Stimulated activated CD8-positive, alpha-beta memory T cell treated with anti-CD3 and anti-CD28 coated beads, Interleukin-12 subunit alpha, Interleukin-12 subunit beta, amount 100 ng/mL, for 1 hour (primary cell): ENCODE measurements around the gene ST8SIA3.

ENCODE experiments used
- DNase-seq: peaks from one replicate; pipeline ENCODE4 v3.0.0-alpha.2; 2020; ENCODE audit warnings: low read depth

Gene ST8SIA3, protein sequence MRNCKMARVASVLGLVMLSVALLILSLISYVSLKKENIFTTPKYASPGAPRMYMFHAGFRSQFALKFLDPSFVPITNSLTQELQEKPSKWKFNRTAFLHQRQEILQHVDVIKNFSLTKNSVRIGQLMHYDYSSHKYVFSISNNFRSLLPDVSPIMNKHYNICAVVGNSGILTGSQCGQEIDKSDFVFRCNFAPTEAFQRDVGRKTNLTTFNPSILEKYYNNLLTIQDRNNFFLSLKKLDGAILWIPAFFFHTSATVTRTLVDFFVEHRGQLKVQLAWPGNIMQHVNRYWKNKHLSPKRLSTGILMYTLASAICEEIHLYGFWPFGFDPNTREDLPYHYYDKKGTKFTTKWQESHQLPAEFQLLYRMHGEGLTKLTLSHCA

DNA sequence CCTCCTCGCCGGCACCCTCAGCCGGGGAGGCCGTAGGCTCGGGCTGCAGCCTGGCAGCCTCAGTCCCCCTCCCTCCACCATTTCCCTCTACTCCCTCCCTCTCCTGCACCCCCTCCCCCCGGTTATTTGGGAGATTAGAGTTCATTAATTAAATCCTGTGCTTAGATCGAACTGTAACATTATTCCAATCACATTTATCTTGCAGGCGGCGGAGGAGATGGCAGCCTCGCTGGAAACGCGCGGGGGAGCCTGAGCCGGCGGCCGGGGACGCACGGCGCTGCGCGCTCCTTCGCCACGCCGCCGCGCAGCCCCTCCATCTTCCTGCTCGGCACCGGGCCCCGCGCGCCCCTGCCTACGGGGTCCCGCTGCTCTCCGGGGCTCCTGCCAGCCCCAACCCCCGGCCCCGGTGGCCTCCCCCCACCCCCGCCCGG lies at the start of gene ST8SIA3:
Gene ST8SIA3, plus strand, starts transcription at position 287 of the 431 bp plus-strand sequence. CDS start 290 bp downstream, outside the sequence.
- DNase-seq: no peak

DNA sequence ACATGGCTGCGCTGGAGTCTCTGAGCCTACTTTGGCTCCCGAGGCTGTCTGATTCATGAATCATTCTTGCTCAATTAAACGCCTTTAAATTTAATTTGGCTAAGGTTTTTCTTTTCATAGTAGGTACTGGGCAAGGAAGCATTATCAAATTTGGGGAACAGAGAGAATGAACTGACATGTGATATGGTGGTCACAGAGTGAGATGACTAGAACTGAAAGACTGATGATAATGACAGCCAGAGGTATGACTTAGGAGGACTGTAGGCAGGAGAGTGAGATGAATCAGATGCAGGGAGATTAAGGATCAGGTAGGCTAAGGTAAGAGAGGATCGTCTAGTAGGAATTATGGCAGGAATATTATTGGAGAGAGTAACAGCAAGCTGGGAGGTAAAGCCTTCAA lies 40.9 kb upstream of the ST8SIA3 start:
- no peak for DNase-seq

DNA sequence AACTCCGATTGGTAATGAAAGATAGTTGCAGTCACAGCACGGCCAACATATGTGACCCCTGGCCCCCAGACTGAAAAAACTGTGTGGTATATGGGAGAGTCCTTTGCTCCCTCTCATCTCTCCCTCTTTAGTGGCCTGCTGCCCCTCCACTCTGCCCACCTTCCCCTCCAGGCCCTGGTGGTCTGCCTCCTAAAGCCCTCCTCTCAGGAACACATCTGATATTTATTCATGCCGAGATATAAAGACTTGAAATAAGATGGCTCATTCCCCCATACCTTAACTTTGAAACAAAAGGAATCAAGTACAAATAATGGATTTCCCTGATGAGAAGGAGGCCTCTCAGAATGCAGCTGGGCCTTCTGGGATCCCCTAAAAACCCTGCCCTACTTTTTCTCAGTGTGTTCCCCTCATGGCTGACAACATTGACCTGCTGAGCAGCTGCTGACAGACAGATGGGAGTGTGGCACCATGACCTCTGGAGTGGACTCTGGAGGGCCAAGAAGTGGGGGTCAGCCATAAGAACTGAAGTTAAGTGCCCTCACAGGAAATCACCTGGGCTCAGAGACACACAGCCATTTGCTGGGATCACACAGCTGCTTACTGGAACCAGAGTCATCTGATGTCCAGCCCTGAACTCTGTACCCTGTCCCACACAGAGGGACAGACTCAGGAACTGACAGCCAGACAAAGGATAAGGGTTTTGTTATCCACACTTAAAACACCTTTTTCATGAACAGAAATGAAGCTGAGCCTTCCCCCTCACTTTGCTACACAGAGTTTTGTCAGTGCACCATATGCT lies 39.8 kb upstream of the ST8SIA3 start:
- DNase-seq: no peak

DNA sequence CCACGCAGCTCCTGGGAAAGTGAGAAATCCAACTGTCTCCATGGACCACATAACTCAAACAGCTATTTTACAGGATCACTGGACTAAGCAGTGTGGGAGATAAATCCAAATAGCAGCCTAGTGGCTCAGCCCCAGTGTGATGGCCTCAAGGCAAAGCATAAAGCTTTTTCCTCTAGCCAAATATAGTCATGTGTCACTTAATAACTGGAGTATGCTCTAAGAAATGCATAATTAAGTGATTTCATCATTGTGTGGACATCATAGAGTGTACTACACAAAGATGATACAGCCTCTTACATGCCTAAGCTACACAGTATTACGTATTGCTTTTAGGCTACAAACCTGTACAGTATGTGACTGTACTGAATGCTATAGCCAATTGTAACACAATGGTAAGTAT lies 31.8 kb upstream of the ST8SIA3 start:
- no peak for DNase-seq

DNA sequence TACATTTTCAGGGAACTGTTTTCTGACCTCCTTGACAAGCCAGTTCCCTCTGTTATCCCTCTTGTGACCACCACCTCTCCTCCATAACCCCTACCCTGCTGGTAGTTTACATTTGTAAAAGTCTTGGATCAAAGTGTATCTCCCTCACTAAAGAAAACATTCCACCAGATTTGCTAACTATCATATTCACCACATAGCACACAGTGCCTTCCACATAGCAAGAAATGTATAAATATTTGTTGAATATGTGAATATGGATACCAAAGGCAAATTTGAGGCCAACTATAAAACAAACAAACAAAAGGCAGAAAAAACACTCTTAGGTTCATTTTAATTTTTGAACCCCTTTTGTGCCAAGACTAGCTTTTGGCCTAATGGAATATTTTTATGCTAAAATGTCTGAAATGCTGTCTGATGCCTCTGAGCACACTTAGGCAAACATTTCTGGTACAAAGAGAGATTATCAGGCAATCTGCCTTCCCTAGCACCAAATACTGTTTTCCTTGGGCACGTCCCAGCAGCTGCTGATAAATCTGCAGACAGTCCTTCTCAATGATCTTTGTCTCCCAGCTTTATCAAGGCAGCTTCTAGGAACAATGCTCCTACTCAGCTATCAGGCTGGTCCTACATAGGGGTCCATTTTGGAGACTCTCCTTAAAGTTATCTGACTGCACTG lies 26.7 kb upstream of the ST8SIA3 start:
- DNase-seq: no peak

DNA sequence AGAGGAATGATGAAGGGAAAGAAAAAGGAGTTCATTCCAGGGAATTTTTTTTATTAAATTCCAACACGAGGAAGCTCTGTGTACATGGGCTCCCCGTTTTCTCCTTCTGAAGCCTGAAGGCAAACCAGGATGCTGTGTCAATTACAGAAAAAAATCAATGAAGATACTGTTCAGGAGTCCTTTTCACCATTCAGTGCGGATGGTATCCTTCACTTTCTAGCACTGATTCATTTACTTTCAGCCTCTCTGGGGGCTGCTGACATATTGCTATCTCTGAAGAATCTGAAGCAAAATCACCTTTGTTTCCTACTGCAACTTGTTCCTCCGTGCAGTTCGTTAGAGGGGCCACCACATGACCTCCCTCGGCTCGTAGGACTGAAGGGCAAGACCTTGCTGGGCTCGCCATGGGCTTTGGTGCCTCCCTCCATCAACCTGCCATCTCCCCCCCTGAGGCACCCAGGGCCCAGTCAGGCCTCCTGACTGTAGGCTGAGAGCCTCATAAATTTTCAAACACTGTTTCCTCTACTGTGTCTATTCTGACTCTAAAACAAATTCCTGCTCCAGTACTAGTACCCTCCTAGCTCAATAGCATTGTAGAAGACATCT lies 25.5 kb upstream of the ST8SIA3 start:
- no peak for DNase-seq

DNA sequence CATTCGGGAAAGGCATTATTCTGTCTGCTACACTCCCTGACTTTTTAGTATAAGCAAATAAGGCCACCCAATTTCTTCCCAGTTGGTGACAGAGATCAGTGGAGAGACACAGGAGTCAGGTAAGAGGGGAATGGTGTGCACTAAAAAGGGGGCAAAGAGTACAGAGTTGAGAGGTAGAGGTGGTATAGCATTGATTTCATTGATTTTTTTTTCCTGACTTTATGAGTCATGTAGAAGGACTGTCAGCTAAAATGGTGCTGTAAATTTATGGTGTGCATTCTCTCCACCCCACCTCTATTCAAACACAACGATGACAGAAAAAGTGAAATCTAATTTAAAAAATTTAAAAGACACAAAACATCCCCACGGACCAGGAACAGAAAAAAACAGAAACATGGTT lies 23.7 kb upstream of the ST8SIA3 start:
- no peak for DNase-seq

DNA sequence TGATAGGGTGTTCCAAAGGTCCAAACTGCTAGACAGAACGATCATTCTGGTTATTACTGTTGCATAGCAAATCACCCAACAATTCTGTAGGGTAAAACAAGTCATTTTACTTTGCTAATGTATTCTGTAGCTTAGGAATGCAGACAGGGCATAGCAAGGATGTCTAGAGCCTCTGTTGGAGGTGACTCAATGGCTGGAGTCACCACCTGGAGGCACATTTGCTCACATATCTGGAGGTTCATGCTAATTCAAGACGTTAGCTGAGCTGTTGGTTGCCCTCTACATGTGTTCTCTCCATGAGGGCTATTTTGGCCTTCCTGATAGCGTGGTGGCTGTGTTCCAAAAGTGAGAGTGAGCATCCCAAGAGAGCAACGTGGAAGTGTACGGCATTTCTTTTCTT lies 22.5 kb upstream of the ST8SIA3 start:
- no peak for DNase-seq

DNA sequence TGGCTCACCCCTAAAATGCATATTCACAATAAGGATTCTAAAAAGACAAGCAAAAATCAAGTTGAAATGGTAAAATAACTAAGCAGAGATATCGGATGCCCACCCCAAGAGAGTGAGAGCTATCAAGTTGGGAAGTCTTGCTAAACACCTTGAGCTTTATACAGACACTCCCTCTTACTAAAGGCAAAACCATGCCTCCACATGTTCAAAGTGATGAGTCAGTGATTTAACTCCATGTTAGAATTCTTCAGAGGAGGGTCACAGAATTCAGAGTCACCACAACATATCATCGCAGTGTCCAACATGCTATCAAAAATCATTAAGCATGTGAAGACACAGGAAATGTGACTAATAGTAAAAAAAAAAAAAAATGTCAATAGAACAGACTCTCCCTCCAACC lies 20.6 kb upstream of the ST8SIA3 start:
- DNase-seq: no peak

DNA sequence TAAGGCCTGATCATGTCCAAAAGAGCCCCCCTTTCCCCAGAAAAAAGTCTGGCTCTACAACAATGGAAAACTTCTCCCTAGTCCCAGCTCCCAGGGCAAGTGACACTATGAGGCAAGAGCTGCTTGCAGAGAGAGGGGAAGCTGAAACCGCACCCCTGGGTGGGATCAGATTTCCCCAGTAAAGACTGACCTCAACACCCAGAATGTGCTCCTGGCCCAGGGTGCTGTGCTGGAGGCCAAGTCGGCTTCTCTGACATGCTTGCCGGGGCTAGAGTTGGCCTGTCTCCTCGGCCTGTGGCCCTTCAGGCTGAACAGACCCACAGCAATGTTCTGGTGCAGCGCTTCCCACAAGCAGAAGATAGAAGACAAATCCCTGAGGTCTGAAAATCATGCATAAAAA lies 18.4 kb upstream of the ST8SIA3 start:
- DNase-seq: no peak

DNA sequence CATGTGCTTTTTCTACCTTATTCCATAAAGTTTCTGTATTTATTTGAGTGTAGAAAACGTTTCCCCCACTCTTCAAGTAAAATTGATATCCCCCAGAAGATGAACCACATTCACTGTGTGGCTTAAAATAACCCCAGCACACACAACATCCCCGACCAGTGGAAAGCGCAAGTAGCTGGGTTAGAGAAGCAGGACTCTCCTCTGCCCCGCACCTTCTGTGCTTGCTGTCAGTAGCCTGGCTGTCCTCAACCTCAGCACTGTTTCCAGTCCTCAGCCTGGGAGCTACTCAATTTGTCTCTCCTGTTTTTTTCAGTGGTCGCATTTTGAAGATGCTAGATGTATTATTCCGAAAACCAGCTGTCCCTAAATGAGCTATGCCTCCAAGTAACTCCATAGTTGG lies 18.0 kb upstream of the ST8SIA3 start:
- no peak for DNase-seq

DNA sequence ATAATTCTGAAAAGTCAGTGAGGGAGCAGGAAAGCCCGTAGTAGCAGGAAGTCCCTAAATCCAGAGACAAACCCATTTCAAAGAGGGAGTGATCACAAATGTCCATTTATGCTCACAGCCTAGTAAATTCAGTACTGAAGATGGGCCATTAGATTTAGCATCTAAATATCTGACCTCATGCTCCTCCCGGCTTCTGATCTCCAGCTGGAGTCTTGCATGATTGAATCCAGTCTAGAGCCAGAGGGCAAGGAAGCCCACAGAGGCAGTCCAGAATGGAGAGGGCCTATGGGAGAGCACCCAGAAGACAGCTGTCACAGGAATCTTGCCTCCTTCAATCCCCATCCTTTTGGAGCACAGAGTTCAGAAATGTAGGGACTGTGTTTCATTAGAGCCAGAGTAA lies 16.0 kb upstream of the ST8SIA3 start:
- no peak for DNase-seq

DNA sequence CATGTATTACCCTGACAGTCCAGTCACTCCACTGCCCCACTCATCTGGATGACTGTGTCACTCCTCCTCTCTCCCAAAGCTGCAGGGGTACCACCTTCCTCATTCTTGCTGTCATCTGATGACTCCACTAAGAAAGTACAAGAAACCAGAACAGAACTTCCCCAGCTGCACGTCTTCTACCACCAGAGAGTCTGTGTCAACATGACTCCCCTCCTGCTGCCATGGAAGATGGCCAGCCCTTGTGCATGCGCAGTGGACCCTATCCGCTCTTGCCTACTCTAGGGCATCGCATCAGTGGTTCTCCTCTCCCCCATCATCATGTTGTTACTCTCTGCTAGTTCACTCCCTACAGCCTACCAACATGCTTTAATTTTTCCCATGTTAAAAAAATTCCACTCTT lies 14.5 kb upstream of the ST8SIA3 start:
- no peak for DNase-seq

DNA sequence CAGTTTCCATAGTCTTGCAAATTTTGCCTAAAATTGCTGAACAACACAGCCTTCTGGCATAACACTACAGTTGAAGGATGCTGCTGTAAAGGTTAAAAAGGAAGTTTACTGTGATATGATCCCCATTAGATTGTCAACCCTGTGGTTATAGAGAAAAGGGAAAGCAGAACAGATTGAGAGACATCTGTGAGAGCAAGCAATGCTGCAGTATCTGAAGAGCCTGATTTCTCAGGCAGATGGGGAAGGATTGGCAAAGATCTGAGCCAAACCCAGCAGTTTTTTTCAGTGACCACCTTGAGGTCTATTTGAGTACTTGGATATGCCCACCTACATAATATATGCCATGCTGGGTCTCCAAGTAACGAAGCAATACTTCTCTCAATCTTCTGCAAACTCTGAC lies 8.5 kb upstream of the ST8SIA3 start:
- DNase-seq: no peak

DNA sequence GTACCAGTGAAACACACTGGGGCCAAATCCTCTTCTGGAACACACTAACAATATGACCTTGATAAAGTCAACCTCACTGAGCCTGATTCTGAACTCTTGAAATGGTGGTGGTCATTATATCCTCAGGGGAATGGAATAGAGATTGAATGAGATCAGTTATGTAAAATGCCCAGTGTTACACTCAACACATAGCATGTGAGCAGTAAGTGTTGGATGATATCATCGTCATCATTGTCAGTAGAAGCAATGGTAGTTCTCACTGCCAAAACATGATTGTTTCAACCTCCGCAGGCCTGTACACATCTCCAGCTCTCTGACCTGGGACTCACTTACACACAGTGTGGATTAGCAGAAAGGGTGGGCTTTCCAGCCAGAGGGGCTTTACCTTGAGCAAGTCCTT lies 5.5 kb upstream of the ST8SIA3 start:
- no peak for DNase-seq

DNA sequence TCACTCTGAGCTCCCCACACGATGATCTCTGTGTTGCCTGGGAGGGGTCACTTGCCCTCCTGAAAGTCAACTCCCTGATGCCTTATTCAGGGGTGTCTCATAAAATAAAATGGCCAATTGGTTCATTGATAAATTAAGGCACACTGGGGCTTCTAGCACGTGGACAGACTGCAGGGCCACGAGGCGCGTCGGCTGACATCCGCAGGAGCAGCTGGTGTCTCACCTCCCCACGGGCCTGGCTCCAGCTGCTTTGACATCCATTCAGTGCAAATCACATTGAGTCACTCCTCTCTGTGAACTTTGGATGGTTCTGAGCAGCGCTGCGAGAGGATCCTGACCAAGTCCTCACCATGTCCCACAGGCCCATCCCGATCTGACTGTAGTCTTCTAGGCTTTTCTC lies 4.6 kb upstream of the ST8SIA3 start:
- DNase-seq: no peak

DNA sequence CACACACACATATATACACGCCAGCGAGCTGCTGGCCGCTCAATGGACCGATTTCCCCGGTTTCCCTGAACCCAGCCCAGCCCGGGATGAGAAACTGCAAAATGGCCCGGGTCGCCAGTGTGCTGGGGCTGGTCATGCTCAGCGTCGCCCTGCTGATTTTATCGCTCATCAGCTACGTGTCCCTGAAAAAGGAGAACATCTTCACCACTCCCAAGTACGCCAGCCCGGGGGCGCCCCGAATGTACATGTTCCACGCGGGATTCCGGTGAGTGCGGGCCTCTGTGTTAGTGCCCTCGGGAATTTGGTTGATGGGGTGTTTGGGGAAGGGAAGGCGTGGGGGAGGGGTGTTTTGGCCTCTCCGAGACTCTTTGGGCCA lies 392 bp downstream of the ST8SIA3 start:
- DNase-seq: no peak

DNA sequence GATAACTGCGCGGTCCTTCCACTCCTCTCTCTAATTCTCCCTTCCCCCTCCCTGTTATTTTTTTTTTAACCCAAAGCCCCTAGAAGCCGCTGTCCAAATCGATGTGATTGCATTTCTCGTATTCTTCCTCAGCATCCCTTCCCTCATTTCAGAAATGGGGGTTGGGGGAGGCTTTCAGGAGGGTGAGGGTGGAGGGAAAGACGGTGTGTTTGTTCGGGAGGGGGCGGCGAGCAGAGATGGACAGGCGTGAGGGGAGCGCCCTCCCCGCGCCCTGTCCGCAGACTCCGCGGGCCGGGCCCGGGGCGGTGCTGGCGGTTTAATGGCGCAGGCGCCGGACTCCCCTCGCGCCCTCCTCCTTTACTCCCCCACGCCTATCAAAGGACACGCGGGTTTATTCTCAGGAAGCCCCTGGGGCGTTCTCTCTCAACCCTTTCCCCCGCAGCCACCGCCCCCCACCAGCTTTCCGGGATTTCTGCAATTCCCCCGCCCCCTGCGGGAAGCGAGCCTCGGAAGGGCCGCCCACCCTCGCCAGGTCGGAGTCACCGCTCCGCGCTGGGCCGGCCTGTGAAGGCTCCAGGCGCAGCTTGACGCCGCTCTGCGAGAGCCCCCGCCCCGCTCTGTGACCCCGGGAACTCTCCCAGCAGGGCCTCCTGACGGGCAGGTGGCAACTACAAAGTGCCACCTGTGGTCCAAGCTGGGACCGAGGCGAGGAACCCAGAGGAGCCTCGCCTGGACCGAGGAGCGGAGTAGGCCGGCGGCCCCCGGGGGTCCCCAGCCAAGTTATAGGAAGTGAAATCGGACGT lies 981 bp downstream of the ST8SIA3 start:
- DNase-seq: no peak

DNA sequence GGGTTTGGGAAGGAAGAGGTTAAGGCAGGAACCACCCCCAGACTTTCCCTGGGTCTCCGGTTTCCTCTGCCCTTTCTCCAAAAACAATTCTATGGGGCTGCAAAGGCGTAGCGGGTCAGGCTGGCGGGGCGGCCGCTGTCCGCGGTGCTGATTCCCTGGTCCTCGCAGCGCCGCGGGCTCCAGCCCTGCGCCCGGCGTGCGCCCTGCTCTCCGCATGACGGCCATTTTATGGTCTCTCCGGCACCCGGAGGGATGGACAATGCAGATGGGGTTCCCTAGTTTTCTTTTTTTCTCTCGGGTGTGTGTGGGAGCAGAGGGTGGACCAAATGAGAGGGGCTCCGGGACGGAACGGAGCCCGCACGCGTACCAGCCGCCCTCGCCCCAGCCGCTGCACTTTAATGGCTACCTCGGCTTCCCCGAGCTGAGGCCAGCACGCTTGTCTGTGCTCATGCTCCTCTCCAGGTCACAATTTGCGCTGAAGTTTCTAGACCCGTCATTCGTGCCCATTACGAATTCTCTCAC lies 1.6 kb downstream of the ST8SIA3 start:
- no peak for DNase-seq

DNA sequence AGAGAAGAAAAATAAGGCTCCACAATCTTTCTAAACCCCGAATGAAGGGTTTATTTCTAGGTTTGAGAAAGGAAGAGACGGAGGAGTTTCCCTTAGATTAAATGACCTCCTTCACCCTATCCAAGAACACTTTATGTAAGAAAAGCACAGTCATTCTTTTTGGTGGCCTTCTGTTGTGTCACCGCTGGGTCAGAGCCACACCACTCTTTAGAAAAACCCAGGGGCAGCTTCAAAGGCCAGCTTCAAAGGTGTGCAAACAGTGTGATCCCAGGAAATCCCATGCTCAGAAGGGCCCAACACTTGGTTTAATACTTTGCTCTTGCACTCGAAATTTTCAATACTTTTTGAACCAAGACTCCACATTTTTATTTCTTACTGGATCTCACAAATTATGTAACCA lies 7.1 kb downstream of the ST8SIA3 start:
- DNase-seq: no peak

DNA sequence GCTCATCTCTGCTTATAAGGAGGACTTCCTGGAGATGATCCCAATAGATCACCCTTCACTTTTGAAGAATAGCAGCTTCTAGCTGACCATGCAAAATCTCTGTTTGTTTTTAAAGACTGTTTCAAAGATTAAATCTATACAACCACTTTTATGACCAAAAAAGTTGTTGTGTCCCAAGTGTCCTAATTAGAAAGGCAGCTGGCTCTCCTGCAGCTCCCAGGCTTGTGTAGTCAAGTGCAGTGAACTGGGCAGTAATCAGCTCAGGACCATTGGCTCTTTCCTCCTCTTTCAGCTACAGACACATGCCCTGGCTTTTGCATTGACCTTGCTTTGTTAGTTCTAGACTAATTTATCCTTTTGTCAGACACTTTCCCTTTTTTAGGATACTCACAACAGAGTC lies 10.4 kb downstream of the ST8SIA3 start:
- DNase-seq: no peak

DNA sequence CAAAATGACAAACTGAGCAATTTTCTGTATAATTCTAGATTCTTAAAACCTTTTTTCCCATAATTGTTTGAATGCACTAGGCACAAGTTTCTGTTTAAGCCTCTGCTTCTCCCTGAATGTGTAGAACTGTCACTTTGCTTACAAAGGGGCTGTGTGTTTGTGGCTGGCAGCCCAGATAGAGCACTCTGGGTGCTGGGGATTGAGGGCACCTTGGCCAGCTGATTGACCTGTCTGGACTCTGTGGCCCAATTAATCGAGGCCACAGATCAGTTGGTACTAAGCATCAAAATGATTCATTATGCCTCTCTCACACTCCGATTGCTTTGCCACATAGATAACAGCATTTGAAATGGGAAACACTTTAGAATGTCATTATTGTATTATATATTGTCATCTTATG lies 12.1 kb downstream of the ST8SIA3 start:
- DNase-seq: no peak
